Left kidney (tissue), 2 donors: Measurements from ENCODE around the gene YEATS2. TPM values are rescaled to one million over a fixed set of nuclear protein-coding genes. Genes with fewer than 3 reads are reported as not detected.
A peak's percentile ranks its signal among the peaks of the same experiment; 100 is the strongest.

Experiments
- DNase-seq: peaks from one replicate; pipeline ENCODE4 v3.0.0-alpha.2; 2013
- polyA plus RNA-seq: library from polyadenylated mRNA; unstranded; fragments of 120-200 nt; gene quantifications from one replicate; pipeline ENCODE4 v1.2.1, GENCODE V29; 2013; ENCODE audit not compliant: insufficient read length

Gene YEATS2
- polyA plus RNA-seq, 1 donor = 44.6 TPM

GRCh38 chr3:183811638-183812037 is 114.0 kb downstream of the YEATS2 start:
- no peak for DNase-seq

GRCh38 chr3:183812761-183813445 is 115.3 kb downstream of the YEATS2 start:
- no peak for DNase-seq

GRCh38 chr3:183814240-183814639 is 116.6 kb downstream of the YEATS2 start:
- DNase-seq = no peak

GRCh38 chr3:183815563-183815940 is 118.0 kb downstream of the YEATS2 start:
- no peak for DNase-seq

GRCh38 chr3:183815951-183816475 is 118.4 kb downstream of the YEATS2 start:
- DNase-seq = no peak

GRCh38 chr3:183816681-183817510 is 119.3 kb downstream of the YEATS2 start:
- no peak for DNase-seq

- DNase-seq = no peak
These were observed 120.0 kb downstream of the YEATS2 start for GRCh38 chr3:183817639-183818038.

GRCh38 chr3:183818041-183818620 is 120.5 kb downstream of the YEATS2 start:
- DNase-seq = no peak

- DNase-seq = no peak
These were observed 121.4 kb downstream of the YEATS2 start for GRCh38 chr3:183818706-183819624.

- DNase-seq = no peak
These were observed 122.2 kb downstream of the YEATS2 start for GRCh38 chr3:183819831-183820230.

GRCh38 chr3:183822631-183823030 is 125.0 kb downstream of the YEATS2 start:
- DNase-seq = no peak

- no peak for DNase-seq
These were observed 126.4 kb downstream of the YEATS2 start for GRCh38 chr3:183823963-183824362.

- DNase-seq = no peak
These were observed 127.3 kb downstream of the YEATS2 start for GRCh38 chr3:183824761-183825455.

- peak; percentile 44 for DNase-seq
These were observed 128.0 kb downstream of the YEATS2 start, which contains the start of gene MAP6D1 for GRCh38 chr3:183825456-183826161. MAP6D1 (minus strand) TSS chr3:183825577; CDS start chr3:183825547, 30 bp downstream.

- no peak for DNase-seq
These were observed 129.1 kb downstream of the YEATS2 start for GRCh38 chr3:183826448-183827250.

GRCh38 chr3:183827809-183828537 is 130.4 kb downstream of the YEATS2 start:
- DNase-seq = no peak

GRCh38 chr3:183828538-183828870 is 130.9 kb downstream of the YEATS2 start:
- DNase-seq = no peak

GRCh38 chr3:183829466-183829865 is 131.9 kb downstream of the YEATS2 start:
- no peak for DNase-seq

GRCh38 chr3:183830187-183830586 is 132.6 kb downstream of the YEATS2 start:
- no peak for DNase-seq
